GM21390 (cell line): ENCODE data around the gene KIF16B.
"Not testable (repeated sequence)": the region's sequence is repeated elsewhere in the genome, so short reads cannot be mapped to it uniquely, and the experiment has no call there.

Experiments used
- ATAC-seq: cut with Tn5 transposase; IDR thresholded peaks from one replicate; pipeline ENCODE4 v1.9.1; 2021; ENCODE audit not compliant: unreplicated experiment

Gene KIF16B

DNA sequence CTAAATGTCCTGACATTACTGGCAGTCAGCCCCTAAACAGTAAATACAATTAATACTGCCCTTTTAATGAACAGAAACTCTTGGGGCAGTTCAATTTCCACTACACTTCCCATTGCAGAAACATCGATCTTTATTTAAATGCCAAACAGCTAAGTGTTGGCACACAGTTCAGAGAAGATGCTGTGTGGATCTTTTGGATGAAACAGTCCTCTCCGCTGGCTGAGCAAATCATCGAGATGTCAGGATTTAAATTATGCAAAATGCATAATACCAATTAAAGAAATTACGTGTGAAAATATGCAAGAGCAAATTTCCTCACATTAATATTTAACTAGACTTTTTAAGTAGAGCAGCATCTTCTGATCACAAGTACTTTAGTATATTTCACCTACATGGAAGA, 132.6 kb downstream of the KIF16B start:
- no peak for ATAC-seq

DNA sequence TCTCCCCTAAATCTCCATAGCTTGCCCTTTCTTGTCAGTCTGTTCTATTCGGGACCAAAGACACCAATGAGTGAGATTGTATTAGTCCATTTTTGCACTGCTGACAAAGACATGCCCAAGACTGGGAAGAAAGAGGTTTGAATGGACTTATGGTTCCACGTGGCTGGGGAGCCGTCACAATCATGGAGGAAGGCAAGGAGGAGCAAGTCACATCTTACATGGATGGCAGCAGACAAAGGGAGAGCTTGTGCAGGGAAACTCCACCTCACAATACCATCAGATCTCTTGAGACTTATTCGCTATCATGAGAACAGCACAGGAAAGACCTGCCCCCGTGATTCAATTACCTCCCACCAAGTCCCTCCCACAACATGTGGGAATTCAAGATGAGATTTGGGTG, 133.7 kb downstream of the KIF16B start:
- not testable (repeated sequence) for ATAC-seq

DNA sequence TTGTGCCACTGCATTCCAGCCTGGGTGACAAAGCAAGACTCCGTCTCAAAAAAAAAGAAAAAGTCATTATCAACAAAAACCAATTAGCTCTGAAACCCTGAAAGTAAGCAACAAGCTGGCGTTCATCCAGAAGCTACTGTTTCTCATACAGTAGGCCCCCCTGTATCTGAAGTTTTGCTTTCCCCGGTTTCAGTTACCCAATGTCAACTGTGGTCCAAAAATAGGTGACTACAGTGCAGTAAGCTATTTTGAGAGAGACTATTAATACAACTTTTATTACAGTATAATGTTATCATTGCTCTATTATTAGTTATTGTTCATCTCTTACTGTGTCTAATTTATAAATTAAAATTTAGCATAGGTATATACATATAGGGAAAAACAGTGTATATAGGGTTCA, 135.1 kb downstream of the KIF16B start:
- ATAC-seq: no peak

DNA sequence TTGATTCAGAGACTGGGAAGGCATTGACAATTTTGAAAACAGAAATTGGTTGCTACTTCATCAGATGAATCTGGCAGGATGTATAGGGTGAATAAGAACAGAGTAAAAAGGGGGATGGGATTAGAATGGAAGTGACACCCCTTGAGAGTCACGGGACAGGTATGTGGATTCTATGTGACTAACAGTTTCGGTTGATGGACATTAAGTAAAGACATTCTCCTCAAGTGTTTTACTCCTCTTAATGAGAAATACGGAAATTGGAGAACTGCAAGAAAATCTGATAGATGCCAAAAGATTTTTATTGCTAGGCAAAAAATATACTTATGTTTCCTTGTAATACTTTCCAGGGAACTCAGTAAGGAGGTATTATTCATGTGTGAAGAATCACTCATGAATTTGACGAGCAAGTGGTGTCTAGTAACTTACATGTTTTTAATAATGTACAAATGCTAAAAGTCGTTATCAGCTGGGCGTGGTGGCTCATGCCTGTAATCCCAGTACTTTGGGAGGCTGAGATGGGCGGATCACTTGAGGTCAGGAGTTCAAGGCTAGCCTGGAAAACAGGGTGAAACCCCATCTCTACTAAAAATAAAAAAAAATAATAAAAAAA, 135.8 kb downstream of the KIF16B start:
- no peak for ATAC-seq

DNA sequence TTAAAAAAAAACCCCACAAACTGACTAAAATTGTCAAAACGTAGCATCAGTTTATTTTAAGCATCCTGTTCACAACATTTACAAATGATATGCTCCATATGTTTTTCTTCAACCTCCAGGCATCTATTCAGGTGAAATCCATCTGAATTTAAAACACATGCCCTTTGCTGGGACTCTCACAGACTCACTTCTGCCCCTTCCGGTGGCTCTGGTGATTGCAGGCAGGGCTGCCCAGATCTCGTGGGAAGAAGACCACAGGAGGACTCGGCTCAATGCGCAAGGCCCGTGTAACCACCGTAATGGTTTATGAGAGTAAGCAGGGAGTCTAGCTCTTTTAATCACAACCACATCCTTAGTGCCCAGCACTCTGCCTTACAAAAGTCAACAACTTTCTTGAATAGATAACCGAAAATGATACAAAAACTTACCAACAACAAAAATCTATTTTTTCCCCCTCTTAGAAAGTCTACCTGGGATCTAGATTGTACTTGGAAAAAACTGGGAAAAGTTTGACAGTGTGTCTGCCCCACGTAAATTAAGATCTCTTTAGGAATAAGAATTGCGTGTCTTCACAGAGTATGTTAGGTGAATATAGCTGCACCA, 139.1 kb downstream of the KIF16B start:
- ATAC-seq: no peak

DNA sequence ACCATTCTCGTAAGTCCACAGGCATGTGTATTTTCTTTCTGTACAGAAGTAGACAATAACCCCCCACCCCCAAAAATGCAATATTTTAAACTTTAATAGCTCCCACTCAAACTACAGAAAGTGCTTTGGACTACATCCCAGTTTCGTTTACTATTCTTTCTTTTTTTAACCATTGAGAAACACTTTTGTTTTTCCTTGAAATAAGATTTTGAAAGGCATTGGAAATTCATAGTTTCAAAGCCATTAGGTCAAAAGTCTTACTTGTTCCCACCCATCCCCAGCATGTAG, 140.0 kb downstream of the KIF16B start:
- no peak for ATAC-seq

DNA sequence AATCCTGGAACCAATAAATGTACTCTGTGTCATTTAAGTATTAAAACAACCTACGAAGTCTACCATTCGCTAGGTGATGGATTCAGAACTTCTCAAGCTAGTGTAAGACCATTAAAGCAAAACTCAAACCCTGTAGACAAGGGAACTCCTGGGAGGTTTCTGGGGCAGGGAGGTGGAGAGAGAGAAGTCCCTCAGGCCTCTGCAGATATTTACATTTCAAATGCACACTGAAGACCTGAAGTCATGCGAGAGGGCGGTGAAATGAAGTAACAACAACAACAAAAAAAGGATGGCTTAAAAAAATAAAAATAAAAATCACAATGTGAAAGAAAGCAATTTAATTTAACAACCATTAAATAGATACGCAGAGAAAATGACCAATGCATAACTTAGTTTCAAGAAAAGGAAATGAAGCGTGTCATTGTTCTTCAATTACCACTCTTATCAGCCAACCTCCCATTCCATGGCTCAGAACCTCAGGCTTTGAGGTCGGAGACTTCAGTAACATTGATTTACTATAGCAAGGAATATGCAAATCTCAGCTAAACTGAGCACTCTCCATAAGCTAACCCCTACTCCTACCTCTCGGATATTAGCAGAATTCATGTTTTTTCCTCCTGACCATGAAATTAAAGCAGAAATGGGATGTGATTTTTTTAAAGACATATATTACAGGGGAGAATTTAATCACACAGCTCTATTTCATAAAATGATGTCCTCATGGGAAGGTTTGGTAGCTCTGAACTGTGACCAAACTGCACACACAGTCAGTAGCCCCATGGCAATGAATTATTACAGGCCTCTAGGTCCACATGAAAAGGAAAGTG, 140.6 kb downstream of the KIF16B start:
- ATAC-seq: no peak

DNA sequence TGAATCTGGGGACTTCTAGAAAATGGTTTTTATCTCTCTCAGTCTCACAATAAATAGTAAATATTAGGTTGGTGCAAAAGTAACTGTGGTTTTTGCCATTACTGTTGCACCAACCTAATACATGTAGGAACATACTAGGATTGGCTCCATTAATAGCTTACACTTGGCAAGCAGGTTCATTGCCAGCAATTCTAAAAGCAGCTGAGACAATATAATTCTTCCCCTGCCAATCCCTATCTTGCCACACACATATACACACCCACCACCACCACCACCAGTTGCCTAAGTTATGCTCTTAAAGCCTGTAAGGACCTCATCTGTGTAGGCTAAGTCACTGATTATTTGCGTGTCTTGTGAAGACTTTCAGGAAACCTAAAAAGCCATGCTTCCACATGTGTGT, 145.1 kb downstream of the KIF16B start:
- ATAC-seq: no peak

DNA sequence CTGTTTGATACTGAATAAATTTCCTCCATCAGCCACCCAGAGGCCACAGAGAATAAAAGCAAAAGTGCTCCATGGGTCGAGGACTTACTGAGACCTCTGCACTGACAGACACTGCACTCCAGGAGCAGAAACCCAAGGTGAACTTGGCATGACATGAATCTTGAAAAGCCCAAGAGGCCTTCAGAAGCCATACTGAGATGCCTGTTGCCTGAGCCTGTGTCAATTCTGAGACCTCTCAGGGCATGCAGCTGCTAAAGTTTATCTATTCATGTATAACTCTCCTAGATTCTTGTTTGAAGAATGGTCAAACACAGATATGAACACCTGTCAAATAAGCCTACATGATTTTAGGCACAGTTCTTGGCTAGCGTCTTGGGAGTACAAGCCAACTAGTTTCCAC, 145.7 kb downstream of the KIF16B start:
- no peak for ATAC-seq

DNA sequence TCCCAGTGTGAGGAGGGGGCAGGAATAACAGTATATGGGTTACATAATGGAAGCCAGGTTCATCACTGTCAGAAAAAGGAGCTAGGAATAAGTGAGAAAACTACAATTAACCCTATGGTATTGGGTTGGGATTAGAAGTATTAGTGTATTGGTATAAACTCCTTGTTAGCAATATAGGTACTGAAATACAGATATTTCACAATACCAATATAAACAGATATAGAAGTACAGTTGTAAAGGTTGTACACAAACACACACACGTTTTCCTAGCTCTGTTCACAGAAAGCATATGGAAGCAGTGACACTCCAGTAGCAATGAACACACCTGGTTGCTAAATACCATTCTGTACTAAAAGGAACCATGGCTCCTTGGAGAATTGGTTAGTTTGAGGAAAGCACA, 148.5 kb downstream of the KIF16B start:
- no peak for ATAC-seq

DNA sequence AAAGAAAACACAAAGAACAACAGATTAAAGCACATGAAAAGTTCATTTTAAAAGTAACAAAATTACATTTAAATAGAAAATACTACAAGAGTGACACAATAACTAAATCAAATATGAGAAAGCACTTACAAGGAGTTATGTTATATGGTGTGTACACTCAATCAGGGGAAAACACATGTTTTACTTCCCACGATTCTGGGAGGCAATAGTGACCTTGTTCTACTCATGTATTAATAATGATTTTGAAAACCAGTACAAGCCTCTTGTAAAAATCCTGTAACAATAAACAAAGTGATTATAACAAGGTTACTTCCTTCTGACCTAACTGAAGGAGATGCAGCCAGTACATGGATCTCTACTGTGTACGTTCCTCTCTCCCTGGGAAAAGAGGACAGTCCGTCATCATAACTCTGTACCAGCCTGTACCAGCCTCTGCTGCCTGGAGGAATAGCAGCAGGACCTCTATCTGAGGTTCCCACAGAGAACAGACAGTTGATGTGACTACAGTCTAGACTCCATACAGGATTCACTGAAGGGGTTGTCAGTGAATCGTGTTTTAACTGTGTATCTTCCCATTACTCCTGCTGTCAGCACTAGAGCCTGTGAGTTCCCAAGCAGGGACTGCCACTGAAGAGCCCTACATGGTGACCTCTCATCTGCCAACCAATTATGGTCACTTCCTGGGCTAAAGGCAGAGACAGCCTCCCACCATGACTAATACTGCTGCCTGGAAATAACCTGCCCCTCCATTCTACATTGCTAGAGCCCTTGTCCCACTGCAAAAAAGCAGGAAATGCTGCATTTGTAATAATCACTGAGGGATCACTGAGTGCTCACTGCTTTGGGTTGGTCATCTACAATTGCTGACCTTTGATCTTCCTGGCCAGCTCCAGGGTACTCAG, 149.7 kb downstream of the KIF16B start:
- ATAC-seq: no peak

DNA sequence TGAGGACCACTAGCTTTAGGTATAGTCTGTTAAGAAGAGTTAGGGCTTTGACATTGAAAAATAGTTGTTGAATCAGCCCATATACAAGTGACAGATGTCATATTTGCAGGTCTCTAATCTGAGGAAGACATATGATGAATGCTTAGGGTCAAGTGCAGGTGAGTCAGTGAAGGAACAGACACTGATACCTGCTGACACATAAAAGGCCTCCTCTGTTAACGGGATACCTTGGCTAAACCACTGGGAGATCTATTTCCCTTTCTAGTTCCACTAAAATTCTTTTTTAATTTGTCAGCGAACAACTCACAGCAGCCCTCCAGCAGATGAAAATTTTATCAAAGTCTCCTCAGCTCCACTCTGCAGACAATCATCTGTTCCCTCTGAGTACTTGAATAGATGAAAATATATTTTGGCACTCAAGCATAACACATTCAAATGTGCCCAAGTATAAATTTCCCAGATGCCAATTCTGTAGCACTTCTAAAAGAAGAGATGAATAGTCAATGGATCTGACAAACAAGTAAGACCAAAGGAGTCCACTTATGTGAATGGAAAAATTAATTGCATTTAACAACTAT, 154.0 kb downstream of the KIF16B start:
- no peak for ATAC-seq

DNA sequence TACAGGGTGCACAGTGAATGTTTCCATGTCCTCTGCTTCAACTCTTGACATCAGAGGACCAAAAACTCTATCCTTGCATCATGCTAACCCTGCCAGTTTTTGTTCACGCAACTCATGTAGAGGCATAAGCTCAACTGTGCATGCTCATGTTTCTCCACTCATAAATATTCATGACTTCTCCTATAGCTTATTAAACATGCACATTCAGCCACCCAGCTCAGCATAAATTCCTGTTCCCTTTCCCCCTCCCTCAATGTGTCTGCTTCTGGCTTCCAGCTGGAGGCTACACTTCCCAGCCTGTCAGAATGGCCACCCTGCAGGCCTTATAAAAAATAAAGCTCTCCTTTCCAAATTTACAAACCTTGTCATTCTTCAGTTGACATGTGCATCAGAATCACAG, 154.6 kb downstream of the KIF16B start:
- ATAC-seq: no peak

DNA sequence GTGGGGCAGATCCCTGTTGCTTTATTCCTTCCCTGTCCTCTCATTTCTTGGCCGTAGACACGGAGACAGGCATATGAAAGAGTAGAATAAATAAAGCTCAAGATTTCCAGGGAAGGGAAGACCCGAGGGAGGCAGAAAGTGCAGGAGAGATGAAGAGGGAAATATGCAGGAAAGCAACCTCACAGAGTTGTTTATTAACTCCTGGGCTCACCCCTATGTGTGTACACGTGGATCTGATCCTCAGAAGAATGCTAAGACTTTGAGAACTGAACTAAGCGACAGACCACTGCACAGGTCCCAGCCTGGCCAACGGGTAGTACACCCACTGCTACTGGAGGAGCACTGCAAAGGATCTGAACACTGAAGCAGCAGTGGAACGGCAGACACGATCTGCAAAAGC, 156.2 kb downstream of the KIF16B start:
- no peak for ATAC-seq

DNA sequence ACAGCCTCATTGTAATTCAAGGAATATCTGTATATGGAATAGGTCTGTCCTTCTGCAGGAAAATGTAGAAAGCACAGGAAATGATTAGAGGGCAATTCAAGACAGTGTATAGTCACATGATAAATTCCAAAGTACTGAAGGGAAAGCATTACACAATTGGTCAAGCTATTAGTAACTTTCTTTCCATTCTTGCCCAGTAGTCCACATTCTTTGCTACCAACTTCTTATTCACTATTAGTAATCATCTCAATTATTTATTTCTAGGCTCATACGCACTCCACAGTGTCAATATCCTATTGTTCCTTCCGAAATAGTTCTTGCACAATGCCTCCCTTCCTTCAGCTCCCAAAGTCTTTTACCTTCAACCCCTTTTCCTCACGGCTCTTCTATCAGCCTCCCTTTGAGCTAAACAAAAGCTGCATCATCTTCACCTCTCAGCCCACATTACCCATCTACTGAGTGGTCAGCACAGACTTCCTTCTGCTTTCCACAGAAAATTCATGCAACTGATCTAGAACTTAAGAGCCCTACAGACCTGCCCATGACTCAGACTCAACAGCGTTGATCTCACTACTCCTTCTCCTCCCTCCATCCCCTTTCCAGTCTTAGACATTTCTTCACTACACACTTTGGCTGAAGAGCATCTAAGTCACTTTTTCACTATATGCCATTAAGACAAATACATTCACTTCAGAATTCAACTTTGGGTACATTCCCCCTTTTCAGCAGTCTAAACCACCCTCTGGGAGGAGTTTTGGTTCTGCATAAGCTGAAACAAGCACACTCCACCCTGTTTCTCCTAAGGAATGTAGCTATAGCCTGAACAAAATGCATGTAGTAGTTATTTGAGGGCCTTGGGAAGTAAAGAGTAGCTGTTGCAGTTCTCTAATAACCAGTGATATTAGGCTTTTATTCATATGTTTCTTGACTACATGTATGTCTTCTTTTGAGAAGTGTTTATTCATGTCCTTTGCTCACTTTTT, 157.9 kb downstream of the KIF16B start:
- no peak for ATAC-seq

DNA sequence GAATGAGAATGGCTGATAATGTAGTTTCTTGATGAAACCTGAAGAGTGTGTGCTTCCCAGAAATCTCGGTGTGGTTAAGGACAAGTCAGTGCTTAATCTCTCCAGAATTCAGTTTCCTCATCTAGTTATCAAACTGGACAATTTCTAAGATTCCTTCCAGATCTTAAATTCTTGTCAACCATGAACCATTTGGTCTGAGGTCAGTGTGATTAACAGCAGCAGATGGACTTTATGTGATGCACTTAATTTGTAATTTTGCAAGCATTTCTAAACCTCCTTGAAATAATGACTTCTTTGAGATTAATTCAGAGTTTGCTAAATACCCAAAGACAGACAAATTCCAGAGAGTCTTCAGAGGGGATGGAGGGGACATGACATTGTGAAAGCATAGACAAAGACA, 160.3 kb downstream of the KIF16B start:
- ATAC-seq: no peak

DNA sequence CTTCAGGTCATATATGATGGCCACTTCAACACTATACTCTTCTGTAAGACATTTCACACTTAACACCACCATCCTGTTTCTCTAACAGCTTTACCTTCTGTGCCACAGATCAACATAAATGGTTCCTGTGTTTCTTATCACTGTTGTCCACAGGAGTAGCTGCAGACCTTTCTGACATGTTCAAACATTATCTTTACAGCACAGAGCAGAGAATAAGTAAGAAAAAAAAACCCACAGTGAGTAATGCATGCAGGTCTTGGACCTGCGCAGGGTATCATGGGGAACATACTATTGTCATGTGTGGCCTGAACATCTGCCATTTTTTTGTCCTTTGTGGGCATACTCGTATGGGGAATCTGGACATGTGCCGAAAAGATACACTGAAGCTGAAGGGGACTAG, 161.9 kb downstream of the KIF16B start:
- ATAC-seq: no peak

DNA sequence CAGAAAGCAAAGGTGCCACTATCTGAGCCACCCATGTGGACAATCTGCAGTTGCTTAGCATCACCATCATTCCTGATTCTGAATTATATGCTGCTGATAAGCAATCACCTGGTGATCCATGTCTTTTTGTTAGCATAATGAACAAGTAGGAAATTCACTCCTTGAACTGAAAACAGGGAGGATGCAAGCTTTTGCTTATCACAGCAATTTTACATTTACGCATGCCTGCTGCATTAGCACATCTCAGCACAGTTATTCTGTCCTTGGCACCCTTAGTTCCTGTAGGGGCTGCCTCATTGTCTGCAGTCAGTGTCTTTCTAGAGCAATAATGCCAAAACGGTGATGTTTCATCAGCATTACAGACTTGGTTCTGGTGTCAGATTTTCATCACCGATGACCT, 162.6 kb downstream of the KIF16B start:
- no peak for ATAC-seq

DNA sequence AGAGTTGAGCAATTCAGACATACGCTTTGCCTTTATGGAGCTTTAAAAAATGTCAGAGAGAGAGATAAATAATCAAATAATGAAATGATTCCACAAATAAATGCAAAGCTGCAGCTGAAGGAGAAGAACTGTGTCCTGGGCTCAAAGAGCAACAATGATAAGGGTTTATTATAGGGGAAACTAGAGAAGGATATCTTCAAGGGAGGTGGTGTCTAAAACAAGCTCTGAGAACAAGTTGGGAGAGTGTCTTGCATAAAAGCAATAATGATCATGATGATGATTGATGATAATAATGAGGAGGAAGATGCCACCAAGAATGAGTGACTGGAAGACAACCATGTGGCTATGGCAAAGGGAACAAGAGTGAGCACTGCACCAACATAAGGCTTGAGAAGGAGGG, 164.3 kb downstream of the KIF16B start:
- ATAC-seq: no peak
